SW480 (cell line): ENCODE measurements around the gene ZSWIM4.
"Not testable (repeated sequence)": the region's sequence is repeated elsewhere in the genome, so short reads cannot be mapped to it uniquely, and the experiment has no call there.

Experiments used
- DNase-seq: peaks from one replicate; pipeline ENCODE4 v3.0.0-alpha.2; 2016; ENCODE audit warnings: low spot score

Gene ZSWIM4

DNA sequence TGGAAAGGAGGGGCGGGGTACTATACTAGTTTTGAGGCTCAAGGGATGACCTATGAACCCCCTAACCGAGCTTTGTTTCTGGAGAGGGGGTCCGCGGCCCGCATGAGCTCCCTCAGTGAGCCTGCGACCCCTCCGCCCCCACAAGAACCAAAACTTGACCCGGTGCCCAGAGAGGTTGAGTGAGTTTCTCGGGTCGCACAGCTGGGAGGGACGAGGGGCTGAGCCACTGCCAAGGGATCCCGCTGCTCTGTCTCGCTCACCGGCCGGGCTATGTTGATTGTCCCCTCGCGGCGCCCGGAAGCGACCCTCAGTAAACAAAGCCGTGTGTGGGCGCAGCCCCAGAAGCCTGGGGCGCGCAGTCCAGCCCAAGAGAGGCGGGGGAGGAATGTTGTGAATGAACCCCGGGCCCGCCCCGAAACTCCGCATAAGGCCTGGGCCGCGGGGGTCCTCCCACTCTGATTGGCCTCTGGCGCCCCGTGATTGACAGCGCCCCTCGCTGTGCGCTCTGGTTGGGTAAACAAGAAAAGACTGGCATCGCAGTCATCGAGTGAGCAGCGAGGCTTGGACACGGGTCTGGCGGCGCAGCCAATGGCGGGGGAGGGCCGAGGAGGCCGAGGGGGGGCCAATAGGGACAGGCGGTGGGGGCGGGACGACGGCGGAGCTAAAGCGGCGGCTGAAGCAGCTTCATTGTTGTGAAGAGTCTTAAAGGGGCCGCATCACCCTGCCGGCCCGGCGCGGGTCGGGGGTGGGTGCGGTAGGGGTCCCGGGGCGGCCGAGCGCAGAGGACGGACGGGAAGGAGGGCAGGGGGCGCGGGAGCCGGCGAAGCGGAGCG is at the start of gene ZSWIM4:
Gene ZSWIM4 (plus strand): TSS at position 687 of the 833 bp plus-strand sequence. CDS start 206 bp downstream, outside the sequence.
- DNase-seq: peak; percentile 98

DNA sequence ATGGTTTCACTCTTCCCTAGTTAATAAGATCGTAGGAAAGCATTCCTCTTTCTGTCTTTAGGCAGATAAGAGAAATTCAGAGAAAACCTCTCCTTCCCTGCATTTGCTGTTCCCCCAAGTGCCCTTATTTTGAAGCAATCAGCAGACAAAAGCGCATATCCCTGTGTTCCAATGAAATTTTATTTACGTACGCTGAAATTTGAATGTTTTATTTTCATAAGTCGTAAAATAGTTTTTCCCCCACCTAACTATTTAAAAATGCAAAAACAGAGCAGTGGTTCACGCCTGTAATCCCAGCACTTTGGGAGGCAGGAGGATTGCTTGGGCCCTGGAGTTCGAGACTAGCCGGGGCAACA is 48.2 kb upstream of the ZSWIM4 start:
- no peak for DNase-seq

DNA sequence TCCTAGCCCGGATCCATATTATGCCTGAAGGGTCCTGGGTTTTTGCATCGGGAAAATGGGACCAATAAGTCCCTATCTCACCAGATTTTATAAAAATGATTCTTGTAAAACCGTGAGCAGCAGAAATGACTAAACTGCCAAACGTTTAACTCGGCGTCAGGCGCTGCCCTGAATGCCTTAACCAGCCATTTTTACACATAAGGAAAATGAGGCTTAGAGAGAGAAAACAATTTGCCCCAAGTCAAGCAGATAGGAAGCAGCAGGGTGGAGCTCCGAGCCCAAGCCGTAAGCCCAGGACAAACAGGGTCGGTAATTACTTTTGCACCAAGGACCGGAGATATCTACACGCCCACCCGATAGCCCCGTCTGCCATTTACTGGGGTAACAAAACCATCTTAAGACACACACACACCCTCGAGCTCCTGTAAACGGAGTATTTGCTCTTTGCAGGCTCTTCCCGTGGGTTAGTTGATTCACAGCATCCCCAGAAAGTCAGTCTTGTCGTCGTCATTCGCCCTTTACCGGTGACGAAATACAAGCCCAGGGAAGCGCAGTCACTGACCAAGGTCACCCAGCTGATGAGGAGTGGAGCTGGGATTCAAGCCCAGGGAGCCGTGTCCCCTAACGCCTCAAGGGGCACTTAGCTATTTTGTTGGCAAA is 46.9 kb upstream of the ZSWIM4 start:
- DNase-seq: peak; percentile 13

DNA sequence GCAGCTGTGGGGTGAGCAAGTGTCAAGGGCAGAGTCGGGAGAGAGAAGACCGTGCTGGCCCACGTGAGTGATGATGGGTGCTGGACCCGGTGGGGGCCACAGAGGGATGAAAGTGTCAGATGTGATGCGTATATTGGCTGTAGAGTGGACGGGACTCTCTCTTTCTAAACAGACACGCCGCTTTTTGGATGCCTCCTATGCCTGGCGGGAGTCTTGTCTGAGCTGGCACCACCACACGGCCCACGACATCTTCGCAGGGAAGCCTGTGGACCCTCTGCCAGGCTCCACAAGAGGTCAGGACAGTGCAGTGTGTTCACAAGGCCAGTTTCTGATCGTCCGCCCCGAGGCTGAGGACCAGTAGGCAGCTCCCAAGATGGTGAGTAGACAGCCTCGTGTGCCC is 43.8 kb upstream of the ZSWIM4 start:
- DNase-seq: no peak

DNA sequence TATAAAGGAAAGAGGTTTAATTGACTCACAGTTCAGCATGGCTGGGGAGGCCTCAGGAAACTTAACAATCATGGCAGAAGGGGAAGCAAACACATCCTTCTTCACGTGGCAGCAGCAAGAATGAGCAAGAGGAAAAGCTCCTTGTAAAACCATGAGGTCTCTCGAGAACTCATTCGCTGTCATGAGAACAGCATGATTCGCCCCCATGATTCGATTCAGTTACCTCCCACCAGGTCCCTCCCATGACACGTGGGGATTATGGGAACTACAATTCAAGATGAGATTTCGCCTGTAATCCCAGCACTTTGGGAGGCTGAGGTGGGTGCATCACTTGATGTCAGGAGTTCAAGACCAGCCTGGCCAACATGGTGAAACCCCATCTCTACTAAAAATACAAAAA is 41.6 kb upstream of the ZSWIM4 start:
- not testable (repeated sequence) for DNase-seq

DNA sequence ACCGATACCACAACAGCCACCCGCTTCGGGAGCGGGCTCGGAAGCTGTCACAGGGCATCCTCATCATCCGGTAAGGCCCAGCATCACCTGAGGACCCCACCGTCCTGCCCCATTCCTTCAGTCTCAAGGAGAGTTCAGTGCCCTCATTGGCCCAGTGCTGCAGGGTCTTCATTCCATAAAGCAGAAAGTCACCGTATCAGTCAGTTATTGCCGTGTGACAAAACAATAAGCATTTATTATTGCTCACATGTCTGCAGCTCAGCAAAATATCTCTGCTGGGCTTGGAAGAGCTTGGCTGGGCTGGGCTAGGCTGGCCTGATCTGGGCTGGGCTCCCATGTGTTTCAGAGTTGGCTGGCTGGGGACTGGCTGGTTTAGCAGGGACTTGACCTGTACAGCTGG is 39.0 kb upstream of the ZSWIM4 start:
- no peak for DNase-seq

DNA sequence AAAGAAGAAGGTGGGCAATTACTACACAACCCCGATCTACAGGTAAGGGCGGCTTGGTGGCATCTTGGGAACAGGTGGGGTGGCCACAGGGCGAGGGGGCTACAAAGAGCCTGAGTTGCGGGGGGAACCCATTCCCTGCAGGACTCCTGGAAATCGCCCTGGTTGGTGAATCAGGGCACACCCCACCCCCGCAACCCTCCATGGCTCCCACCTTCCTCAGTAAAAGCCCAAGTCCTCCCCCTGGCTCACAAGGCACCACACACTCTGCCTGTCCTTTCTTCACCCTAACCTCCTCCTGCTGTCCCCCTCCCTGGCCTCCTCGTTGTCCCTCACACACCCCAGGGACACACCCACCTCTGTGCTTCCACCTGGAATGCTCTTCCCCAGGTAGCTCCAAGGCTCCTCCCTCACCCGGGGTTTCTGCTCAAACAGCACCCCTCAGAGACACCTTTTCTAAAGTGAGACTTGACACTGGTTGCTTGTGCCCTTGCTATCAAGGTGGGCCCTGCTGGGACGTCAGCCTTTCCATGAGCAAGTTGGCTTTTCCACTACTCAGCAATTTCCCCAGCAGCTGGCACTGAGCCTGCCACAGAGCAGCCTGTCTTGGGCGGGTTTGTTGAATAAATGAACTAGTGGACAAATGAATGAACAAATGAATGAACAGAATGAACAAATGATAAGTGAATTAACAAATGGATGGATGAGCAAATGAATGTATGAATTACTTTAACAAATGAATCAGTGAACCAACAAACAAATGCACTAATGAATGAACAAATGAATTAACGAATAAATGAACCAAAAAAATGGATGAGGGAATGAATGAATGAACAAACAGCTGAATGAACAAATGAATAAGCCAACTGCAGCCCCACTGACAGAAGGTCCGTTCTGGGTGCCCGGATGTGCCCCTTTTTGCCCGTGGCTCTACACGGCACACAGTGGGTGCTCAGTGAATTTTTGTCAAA is 37.2 kb upstream of the ZSWIM4 start:
- no peak for DNase-seq

DNA sequence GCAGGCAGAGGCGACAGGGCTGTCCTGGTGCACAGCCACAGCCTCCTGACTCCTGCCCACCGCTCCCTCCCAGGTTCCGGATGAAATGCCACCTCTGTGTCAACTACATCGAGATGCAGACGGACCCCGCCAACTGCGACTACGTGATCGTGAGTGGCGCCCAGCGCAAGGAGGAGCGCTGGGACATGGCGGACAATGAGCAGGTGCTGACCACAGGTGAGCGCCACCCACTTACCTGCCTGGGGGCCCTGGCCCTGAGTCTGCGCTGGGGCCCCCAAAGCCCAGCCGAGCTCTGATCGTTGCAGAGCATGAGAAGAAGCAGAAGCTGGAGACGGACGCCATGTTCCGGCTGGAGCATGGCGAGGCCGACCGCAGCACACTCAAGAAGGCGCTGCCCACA is 36.4 kb upstream of the ZSWIM4 start:
- no peak for DNase-seq

DNA sequence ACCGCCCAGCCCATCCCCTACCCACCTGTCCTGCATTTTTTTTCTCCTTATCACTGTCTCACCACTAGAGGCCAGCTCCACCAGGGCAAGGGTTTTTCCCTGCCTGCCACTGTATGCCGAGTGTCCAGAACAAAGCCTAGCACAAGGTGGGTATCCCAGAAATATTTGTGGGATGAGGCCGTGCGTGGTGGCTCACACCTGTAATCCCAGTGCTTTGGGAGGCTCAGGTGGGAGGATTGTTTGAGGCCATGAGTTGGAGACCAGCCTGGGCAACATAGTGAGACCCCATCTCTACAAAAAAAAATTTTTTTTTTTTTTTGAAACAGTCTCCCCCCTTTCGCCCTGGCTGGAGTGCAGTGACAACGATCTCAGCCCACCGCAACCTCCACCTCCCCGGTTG is 33.8 kb upstream of the ZSWIM4 start:
- DNase-seq: no peak

DNA sequence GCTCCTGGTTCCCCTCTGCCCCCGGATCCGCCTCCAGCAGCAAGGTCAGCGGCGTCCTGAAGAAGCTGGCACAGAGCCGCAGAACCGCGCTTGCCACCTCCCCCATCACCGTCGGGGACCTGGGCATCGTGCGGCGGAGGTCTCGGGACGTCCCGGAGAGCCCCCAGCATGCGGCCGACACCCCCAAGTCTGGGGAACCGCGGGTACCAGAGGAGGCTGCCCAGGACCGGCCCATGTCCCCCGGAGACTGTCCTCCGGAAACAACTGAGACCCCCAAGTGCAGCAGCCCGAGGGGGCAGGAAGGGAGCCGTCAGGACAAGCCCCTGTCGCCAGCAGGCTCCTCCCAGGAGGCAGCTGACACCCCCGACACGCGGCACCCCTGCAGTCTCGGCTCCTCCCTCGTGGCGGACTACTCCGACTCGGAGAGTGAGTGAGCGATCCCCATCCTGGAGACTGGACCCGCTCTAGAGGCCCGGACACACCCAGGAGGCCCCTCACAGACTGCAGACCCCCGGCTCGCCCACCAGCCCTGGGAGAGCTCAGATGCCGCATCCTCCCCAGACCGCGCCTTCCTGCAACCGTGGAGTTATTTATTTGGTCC is 32.5 kb upstream of the ZSWIM4 start:
- DNase-seq: no peak

DNA sequence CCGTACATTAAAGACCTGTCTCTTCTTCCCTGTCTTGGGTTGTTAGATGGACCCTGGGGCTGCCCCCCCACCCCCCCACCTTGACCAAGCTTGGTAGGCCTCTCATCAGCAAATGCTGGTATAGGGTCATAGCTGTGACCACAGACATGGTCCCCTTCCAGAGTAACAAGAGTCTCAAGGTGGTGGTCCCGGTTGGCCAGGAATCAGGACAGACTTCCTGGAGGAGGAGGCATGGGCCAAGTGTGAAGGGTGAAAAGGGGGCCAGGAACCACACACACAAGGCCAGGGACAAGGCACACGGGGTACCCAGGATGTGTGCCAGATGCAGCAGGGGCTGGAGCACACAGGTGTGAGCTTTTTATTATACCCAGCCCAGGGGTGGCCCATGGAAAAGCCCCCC is 32.0 kb upstream of the ZSWIM4 start:
- no peak for DNase-seq

DNA sequence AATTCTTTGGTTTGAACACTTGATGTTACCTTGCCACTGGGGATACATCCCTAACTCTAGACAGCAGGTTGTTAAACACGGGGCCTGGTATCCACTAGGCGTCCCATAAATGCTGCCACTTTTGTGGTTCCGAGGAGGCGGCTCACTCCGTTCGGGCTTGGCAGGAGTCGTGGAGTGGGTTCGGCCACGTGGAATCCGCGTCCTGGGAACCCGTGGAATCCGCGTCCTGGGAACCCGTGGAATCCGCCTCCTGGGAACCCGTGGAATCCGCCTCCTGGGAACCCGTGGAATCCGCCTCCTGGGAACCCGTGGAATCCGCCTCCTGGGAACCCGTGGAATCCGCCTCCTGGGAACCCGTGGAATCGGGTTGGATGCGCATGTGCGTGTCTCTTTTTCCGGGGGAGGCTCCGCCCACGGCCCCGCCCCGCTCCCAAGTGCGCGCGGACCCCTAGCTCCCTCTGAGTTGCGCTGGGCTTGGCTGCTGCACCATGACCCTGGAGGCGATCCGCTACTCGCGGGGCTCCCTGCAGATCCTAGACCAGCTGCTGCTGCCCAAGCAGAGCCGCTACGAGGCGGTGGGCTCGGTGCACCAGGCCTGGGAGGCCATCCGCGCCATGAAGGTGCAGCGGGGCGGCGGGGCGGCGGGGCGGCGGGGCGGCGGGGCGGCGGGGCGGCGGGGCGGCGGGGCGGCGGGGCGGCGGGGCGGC is 31.0 kb upstream of the ZSWIM4 start, which contains the start of gene MRI1:
Gene MRI1 (plus strand): TSS at position 422 of the 707 bp plus-strand sequence. CDS start 67 bp downstream, at position 489.
- DNase-seq: peak; percentile 77

DNA sequence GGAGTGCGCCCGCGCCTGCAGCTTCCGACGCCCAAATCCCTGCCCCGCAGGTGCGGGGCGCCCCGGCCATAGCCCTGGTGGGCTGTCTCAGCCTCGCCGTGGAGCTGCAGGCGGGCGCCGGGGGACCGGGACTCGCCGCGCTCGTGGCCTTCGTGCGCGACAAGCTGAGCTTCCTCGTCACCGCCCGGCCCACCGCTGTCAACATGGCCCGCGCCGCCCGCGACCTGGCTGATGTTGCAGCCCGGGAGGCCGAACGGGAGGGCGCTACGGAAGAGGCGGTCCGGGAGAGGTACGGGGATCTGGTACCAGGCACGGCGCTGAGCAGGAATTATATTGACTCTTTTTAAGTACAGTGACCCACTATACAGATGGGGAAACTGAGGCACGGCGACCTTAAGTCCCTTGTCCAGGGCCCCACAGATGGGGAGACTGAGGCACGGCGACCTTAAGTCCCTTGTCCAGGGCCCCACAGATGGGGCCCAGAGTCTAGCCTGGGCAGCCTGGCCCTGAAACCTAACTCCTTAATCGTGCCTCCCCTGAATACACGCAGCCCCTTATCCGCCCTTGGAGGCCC is 30.3 kb upstream of the ZSWIM4 start:
- no peak for DNase-seq

DNA sequence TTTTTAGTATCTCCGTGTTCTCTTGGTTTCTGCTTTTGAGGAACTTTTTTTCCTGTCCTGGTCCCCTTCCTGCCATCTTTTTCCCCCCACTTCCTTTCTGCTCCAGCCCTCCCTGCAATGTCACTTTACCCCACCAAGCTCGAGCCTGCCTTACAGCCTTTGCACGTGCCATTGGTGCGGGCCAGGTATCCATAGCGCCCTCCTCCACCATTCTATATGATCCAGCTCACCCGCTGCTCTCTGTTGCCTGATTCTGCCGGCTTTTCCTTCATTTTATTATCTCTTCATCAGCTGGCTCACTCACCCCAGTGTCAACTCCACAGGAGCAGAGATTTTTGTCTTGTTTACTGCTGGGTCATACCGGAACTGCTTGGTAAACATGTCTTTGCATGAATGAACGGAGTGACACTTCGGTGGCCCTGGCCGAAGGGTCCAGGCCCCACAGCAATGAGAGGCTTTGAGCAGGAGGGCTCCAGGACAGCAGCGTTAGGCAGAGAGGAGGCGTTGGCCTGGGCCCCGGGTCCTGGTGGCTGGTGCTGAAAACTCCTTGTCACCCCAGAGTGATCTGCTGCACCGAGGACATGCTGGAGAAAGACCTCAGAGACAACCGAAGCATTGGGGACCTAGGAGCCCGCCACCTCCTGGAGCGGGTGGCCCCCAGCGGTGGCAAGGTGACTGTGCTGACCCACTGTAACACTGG is 29.7 kb upstream of the ZSWIM4 start:
- no peak for DNase-seq

DNA sequence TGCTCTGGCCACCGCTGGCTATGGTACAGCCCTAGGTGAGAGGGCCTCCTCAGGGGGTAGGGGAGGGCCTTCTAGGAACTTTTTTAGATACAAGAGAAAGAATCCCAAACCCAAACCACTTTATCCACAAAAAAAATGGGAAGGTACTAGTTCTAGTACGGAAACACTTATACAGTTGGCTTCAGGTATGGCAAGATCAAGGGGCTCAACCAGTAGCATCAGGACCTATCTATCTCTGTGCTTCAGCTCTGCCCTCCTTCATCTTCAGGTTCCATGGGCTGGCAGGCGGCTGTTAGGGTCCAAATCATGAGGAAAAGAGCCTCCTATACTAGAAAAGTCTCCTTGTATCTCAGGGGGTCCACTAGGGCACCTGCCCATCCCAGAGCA is 29.2 kb upstream of the ZSWIM4 start:
- no peak for DNase-seq

DNA sequence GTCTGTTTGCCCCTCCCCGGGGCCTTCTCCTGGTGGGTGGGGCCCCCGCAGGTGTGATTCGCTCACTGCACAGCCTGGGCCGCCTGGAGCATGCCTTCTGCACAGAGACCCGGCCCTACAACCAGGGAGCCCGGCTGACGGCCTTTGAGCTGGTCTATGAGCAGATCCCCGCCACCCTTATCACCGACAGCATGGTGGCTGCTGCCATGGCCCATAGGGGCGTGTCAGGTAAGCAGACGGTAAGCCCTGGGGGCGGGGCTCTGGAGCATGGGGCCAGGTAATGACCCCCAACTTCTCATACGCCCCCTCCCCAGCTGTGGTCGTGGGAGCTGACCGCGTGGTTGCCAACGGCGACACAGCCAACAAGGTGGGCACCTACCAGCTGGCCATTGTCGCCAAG is 26.7 kb upstream of the ZSWIM4 start:
- DNase-seq: no peak

DNA sequence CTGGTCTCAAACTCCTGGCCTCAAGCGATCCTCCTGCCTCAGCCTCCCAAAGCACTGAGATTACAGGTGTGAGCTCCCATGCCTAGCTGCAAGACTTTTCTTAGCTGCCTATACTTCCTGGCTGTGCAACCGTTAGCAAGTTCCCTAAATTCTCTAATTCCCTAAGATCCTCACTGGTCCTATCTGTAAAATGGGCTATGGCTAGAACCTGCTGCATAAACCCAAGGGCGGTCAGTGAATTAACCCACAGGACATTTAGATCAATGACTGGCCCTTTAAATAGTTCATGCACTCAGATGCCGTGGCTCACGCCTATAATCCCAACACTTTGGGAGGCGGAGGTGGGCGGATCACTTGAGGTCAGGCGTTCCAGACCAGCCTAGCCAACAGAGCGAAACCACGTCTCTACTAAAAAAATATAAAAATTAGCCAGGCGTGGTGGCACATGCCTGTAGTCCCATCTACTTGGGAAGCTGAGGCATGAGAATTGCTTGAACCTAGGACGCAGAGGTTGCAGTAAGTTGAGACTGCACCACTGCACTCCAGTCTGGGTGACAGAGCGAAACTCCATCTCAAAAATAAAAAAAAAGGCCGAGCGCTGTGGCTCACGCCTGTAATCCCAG is 25.1 kb upstream of the ZSWIM4 start:
- no peak for DNase-seq

DNA sequence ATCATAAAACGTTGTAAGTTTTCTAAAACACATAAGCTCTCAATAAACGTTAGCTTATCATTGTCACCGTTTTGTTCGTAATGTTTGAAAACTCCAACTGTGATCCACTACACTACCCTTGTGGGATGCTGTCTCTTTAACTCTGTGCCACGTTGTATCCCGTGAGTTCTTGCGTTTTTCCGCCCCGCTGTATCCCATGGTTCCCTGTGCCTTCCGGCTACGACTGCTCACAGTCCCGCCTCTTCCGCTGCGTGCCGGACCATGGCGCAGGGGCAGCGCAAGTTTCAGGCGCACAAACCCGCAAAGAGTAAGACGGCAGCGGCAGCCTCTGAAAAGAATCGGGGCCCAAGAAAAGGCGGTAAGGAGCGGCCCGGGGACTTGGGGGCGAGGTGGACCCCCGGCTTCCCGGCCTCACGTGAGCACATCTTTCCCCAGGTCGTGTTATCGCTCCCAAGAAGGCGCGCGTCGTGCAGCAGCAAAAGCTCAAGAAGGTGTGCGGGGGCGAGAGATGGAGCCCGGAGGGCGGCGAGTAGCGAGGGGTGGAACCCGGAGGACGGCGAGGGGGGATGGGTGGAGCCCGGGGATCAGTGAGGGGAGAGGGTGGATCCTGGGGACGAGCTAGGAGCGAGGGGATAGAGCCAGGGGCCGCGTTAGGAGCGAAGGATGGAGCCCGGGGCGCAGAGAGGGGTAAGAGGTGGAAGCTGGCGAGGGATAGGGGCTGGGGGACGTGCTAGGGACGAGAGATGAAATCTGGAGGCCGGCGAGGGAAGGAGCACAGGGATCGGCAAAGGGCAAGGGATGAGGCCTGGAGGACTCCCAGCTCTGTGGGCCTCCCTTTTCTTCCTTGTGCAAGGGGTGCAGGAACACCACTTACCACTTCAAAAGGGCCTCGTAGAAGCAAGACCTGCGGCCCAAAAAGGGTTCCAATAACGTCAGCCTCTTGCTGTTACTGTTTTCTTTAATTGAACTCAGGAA is 20.7 kb upstream of the ZSWIM4 start, which contains the start of gene C19orf53:
Gene C19orf53 (plus strand): TSS at position 240 of the 975 bp plus-strand sequence. CDS start 22 bp downstream, at position 262.
- peak; percentile 93 for DNase-seq
